A549 (cell line): ENCODE data around the gene LBH.

Experiments used
- CEBPB ChIP-seq, 2 experiments: fragments of >200 bp in 1 of 2; sonication (Bioruptor Twin) in 1 of 2; formaldehyde crosslinking in 1 of 2; IDR thresholded peaks; 2 replicates each; pipeline ENCODE4 v1.6.1; 2012 to 2016
- CTCF ChIP-seq: fragments of >200 bp; sonication (Bioruptor Twin); formaldehyde crosslinking; IDR thresholded peaks from 3 replicates; pipeline ENCODE4 v1.5.1; 2016
- NR3C1 ChIP-seq: fragments of >200 bp; sonication (Bioruptor Twin); formaldehyde crosslinking; IDR thresholded peaks from 3 replicates; pipeline ENCODE4 v1.6.1; 2017
- PHF8 ChIP-seq: fragments of 200-600 bp; sonication (generic); IDR thresholded peaks from 2 replicates; pipeline ENCODE4 v1.6.1; 2016; ENCODE audit warnings: low read depth, mild to moderate bottlenecking, antibody characterized with exemption, moderate library complexity, borderline replicate concordance
- POLR2A ChIP-seq: IDR thresholded peaks from 2 replicates; pipeline ENCODE4 v1.6.1; 2012; ENCODE audit warnings: mild to moderate bottlenecking, low read length
- ZSCAN20 ChIP-seq: fragments of 250-450 bp; sonication (Bioruptor Pico); IDR thresholded peaks from 2 replicates; pipeline ENCODE4 v1.8.0; 2022; ENCODE audit warnings: mild to moderate bottlenecking, moderate library complexity

GRCh38 chr2:30265052-30266015 lies 34.0 kb downstream of the LBH start:
- TF ChIP-seq CTCF, result no peak
- TF ChIP-seq CEBPB (IDR thresholded peaks at IDR 0.05), result no peak
- no peak for TF ChIP-seq NR3C1
- TF ChIP-seq POLR2A, result no peak
- TF ChIP-seq ZSCAN20 (CRISPR knock-in tag), result no peak
- no peak for TF ChIP-seq PHF8
